ENCODE results near the gene MAP7.

DNA sequence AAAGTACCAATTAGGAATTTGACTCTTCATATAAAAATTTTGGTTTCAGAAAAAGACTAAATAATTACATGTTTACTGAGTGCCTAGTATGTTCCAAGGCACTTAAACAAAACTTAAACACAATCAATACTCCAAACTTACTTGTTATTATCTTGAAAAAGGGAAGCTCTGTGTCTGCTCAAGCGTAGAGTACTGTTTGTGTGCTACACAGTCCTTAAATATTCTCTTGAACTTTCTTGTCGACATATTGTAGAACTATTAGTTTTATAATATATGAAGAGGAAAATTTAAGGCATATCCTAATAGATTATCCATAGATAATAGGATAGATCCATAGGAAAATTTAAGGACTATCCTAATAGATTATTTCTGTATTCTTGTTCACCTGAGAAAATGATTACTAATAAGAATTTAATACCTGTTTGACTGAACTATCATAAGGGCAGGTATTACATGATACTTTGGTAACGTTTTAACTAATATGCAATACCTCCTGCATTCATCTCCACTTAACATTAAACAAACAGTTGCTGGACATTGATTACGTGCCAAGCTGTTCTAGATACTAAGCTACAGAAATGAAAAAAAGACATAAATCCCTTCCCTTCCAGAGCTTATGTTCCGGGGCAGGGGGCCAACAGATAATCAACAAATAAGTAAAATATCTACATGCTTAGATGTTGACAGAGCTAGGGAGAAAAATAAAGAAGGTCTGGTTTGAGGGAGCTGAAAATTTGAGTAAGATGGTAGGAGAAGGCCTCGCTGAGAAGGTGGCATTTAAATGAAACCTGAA lies 145.4 kb downstream of the MAP7 start:
- TF ChIP-seq SPI1 (IDR thresholded peaks at IDR 0.05; ENCODE audit: low read depth, low read length) (no peak), POLR2AphosphoS5 (IDR thresholded peaks at IDR 0.05; ENCODE audit: low read depth, low read length) (no peak), TAF1 (IDR thresholded peaks at IDR 0.05; ENCODE audit: low read depth, low read length) (no peak)

Data from GM12891 (cell line).